ENCODE measurements around the gene ABCG5.

The ABCG5 gene

DNA sequence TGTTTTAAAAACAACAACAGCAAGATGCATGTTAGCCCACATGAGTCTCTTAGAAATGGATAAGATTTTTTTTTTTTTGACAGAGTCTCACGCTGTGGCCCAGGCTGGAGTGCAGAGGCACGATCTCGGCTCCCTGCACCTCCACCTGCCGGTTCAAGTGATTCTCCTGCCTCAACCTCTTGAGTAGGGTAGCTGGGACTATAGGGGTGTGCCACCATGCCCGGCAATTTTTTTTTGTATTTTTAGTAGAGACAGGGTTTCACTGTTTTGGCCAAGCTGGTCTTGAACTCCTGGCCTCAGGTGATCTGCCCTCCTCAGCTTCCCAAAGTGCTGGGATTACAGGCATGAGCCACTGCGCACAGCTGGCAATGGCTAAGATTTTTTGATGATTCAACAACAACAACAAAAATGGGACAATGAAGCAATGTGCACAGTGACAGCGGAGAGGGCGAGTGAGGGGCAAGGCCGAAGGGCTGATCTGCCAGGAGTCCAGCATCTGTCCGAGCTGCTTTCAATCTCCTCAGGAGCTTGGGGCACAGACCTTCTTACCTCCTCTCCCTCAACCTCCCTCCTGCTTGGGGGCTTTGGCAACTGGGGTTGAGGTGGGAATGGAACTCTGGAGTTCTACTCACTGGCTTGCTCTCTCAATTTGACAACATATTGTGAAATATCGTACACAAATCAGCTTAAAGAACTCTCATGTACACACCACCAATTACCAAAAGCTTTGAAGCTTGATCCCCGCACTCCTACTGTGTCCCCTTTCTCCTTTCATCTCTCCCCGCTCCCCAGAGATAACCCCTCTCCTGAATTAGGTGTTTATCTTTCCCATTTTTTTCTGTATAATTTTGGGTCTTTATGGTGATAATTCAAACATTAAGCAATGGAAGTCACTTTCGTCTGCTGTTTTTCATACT is 3.6 kb upstream of the ABCG5 start:
- no peak for DNase-seq

DNA sequence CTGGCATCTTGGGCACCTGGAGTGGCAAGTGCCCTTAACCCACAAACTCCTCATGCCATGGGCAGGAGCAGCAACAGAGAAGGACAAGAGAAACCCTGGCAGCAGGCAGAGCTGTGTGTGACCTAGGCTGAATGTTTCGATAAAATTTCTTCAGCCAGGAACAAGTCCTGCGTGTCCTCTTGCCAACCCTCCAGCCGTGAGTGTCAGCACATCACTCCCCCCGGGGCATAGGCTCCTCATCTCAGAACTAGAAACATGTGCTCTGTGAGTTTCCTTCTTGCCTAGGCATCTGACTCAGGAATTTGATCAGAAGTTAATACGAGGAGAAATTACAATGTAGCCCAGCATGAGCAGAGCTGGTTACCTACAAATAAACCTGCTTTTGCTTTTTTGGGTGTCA is 2.3 kb upstream of the ABCG5 start:
- no peak for DNase-seq

DNA sequence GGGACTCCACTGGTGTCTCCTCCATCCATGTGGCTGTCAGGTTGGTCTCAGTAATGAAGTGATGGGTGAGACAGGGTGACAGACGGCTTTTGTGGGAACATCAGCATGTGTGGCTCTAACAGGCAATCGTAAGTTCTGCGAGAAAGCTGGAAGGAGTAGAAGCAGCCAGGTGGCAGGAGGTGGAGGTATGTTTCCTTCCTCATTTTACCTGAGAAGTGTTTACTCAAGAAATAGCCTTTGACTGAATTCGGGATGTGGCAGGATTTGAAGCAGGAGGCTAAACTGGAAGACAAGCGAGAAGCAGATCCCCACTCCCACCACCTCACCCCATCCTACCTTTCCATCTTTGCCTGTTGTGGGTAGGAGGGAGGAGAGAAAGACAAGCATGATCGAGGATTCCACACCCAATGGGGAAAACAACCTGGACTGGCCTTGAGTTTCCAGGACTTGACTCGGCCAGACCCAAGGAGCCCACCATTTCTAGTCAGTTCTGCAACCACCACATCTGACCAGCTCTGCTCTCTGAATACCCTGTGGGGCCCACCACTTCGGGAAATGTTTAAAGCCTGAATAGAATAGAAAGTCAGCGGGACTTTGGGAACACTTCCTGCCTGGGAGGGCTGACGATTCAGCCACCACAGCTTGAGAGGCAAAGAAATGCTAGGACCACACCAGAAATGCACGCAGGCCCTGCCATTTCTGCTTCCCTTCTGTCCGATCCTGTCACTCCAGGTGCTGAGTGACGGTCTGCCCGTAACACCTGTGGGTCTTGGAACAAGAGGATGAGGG is 1.3 kb upstream of the ABCG5 start:
- no peak for DNase-seq

DNA sequence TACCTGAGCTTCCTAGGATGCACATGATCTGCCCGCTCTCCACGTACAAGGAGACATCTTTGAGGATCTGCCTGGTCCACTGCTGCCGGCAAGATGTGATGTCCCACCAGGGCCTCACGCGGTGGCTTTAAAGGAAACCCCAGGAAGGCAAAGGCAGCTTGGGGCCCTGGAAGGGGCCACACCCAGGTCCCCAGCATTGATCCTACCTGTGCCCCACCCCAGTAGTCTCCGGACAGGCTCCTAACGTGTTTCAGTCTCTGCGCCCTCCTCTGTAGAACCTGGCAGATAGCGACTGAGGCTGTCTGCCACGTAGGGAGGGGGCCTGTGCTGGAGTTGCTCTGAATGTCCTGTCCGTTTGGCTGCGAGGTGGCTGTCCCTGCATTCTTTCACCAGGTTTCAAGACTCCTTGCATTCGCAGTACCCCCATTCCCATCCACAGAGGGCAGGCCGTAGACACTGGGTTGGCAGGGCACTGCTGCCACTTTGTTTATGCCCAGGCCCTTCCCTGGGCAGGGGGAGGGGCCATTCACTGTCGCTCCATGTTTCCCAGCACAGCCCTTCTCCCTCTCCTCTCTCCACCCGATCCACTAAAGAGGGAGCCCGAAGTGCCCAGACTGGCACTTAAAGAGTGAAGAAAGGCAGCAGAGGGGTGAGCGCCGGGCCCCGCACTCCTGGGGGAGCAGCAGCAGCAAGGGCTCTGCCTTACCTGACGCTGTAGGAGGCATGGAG is 644 bp downstream of the ABCG5 start:
- DNase-seq, result no peak

DNA sequence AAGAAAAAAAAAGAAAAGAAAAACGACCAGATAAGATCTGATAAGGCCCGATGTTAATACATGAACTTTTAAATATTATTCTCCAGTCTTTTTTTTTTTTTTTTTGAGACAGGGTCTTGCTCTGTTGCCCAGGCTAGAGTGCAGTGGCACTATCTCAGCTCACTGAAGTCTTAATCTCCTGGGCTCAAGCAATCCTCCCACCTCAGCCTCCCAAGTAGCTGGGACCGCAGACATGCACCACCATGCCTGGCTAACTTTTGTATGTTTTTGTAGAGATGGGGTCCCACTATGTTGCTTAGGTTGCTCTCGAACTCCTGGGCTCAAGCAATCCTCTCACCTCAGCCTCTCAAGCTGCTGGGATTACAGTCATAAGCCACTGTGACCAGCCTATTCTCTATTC is 1.6 kb downstream of the ABCG5 start:
- DNase-seq, result no peak

DNA sequence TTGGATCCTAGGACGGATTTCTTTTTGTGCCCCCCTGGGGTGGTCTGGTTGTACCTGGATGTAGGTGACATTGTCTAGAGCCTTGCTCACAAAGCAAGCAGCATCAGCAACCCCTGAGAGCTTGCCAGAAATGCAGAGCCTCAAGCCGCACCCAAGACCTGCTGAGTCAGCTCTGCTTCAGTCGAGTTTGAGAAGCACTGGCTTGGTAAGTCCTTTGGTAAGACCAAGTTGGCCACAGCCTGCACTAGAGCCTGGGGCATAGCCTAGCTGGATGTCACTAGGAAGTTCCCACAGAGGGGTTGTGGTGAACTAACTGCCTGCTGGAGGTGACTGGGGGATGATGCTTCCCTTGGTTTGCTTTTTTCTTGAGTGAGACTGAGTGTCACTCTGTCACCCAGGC is 6.2 kb downstream of the ABCG5 start:
- no peak for DNase-seq

DNA sequence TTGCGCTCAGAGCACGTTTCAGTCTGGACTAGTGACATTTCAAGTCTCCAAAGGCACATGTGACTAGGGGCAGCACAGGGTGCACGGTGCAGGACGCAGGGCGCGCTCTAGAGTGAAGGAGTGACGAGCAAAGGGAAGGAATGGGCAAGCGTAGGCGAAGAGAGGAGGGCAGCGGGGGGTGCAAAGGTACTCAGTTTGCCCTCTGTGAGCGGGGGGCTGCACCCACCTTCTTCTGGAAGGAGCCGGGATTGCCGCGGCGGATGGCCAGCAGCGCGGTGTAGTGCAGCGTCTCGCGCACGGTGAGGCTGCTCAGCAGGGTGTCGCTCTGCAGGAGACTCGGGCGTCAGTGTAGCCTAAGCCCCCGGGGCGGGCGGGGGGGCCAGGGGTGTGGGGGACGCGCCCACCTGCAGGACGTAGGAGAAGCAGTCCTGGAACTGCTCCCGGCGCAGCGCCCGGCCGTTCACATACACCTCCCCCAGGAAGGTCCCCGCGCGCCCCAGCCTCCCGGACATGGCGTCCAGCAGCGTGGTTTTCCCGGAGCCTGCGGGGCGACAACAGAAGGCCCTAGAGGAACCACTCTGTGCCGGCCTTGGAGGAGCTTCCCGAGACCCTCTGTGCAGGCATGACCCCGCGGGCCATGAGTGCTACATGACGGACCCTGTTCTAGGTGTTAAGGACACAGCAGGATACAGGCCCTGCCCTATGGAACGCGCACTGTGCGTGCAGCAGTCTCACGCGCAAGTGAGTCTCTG is 6.9 kb downstream of the ABCG5 start:
- DNase-seq, result no peak

DNA sequence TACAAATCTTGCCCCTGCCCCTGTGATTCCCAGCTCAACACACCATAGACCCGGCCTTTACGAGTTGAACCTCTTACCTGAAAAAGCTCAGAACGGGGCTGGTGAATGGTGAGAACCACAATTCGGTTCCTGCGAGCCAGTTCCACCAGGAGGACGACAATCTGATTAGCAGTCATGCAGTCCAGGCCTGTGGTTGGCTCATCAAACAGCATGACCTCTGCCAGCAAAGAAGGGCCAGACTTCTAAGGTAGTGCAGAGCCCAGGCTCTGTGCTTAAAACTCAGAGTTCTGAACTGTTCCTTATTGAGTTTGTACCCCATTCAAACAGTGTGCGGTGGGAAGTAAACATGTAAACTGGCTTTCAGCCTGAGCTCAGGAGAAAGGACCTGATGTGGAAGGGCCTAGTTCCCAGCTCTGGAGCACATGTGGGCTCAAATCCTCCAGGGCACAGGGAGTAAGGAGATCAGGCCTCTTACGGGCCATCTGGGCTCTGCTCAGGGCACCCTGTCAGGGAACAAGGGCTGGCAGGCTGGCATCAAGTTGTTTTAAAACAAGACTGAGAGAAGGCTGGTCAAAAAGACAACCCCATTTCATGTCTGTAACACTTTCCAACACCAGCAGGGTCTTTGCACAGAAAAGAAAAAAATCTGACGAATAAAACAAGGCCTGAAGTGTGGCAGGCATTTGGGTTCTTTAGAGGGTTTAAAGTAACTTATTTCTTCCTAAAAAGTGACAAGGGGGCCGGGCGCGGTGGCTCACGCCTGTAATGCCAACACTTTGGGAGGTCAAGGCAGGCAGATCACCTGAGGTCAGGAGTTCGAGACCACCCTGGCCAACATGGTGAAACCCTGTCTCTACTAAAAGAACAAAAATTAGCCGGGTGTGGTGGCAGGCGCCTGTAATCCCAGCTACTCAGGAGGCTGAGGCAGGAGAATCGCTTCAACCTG is 12.1 kb downstream of the ABCG5 start:
- no peak for DNase-seq

DNA sequence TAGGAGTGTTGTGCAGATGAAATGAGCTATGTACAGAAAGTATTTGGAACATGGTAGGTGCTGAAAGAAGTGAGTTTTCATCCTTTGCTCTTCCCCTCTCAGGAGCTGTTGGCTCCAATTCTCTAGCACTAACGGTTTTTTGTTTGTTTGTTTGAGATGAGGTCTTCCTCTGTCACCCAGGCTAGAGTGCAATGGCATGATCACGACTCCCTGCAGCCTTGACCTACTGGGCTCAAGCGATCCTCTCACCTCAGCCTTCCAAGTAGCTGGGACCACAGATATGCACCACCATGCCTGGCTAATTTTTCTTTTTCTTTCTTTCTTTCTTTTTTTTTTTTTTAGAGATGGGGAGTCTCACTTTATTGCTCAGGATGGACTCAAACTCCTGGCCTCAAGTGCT is 12.8 kb downstream of the ABCG5 start:
- no peak for DNase-seq

DNA sequence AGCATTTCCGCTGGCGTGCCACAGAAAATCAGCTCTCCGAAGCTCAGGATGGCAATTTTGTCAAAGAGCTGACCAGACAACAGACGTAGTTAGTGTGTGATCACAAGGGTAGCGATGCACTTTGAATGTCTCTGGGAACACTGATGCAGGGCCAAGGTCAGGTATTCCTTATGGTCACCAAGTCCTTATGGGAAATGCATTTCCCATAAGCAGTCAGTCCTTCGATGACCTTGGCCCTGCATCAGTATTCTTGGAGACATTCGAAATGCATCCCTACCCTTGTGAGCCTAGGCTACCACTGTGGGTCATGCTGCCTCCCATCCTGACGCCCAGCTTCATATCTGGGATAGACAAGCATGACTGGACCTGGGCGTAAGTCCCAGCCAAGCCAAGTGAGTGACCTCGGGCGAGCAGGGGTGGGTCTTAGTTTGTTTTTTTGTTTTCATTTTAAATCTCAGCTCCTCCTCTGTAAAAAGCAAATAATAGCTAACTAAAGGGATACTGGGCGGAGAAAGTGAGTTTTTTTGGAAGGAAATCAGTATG is 13.6 kb downstream of the ABCG5 start:
- no peak for DNase-seq

DNA sequence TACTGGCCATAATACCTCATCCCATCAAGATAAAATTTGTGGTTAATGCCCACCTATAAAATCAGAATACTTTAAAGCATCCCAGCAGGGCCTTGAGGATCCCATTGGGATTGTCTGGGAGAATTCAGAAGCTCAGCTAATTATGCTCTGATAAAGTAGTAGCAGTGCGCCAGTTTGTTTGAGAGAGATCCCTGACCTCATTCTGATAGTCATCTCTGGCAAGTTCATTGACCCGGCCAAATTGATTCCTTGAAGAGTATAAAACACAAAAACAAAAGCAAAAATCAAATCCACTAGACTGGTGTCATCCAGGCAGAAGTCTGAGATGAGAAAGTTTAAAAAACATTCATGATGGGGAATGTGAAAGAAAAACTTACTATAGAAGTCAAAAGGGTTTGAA is 14.1 kb downstream of the ABCG5 start:
- DNase-seq, result no peak

DNA sequence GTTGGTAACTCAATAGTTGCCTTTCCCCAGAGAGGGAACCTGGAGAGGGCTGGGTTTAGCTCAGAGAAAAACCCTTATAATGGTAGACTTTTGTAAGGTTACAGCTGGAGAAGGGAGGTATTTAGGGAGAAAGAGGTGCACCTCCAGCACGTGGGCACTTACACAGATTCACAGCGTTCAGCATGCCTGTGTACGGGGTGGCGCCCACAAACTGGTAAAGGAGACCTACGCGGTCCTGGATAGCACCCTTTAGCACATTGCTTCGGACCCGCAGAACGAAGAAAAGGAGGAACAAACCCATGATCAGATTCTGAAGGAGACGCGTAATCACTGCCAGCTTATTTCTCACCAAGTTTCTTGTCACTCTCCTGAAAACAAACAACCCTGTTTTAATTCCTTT is 14.9 kb downstream of the ABCG5 start:
- no peak for DNase-seq

DNA sequence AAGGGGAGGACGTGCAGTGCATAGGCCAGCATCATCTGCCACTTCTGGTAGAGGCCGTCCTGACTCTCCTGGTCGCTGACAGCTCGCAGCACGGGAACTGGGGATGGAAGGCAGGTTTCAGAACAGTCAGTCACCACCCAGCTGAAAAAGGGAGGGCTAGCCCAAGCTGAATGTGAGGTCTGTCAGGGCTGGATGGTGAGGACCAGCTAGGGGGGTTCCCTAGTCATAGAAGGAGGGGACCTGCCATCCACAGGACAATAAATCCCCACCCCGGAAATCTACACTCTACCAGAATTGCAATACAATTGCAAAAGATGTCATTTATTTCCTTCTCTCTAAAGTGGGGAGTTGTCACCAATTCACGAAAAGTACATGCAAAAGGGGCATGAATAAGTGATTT is 15.8 kb downstream of the ABCG5 start:
- DNase-seq, result no peak

DNA sequence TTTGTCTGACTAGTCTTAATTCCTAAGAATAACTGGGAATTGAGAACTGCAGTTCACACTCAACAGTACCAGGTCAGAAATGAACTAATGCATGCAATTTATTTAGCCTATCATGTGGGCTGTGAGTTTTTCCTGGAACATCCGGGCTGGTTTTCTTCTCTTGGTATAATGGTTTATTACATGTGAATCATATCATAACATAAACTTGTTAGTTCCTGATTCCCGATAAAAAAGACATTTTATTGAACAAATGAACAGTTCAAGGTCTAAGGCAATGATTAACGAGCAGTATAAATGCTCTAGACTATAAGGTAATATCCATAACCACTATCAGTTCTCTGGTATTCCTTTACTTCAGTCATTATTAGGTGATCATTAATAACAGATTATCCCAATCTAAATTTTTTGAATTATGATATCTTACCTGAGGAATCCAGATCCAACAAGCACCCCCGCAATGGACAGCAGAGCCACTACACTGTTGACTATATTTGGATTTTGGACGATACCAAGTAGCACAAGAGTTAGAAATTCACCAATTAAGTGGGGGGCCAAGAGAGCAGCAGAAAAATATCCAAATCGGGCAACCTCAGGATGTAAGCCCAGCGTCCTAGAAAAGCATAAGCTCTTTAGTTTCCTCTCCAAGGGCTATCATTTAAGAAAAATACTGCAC is 19.0 kb downstream of the ABCG5 start:
- DNase-seq, result no peak

DNA sequence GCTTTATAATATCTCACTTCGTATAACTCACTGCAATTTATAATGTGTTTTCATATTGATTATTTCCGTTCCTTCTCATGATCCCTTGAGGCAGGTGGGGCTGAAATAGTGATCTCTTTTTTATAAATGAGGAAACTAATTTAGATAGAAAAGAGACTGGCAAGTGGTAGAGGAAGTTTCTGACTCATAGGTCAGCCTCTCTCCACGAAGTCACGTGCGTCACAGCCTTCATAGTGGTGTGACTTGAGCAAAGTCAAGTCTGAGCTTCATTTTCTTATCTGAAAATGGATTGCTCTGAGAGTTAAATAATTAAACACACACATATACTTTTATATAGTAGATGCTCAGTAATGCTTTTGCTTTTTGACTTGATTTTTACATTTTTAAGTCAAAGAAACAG is 19.9 kb downstream of the ABCG5 start:
- no peak for DNase-seq

DNA sequence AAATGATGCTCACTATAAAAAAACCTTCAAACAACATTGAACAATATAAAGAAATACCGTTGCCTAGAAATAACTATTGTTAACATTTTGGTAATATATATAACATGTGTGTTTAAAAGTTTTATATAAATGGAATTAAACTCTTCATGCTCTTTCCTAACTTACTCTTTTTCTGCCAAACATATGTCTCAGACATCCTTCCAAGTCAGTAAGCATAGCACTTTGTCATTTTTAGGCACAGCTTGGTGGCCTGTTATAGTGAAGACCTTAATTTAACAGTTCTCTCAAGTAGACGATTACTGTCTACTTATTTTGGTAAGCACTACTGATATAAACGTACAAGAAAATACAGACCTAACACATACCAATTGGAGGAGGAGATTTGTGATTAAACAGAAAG is 23.9 kb downstream of the ABCG5 start:
- no peak for DNase-seq

DNA sequence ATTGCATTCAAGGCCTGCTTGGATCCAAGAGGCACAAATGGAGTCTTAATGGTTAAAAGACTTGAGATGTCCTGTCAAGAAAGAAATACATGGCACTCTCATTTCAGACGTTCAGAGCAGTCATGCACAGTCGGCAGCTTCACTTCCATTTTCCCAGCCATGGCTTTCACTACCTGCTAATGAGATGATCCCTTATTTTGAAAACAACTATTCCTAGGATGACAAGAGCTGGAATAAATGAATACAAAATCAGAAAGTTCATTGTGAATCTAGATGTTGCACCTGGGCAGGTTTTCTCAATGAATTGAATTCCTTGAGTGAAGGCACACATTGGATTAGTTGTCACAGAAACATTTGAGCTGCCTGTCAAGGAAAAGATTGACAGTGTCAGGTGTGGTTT is 25.7 kb downstream of the ABCG5 start:
- no peak for DNase-seq

DNA sequence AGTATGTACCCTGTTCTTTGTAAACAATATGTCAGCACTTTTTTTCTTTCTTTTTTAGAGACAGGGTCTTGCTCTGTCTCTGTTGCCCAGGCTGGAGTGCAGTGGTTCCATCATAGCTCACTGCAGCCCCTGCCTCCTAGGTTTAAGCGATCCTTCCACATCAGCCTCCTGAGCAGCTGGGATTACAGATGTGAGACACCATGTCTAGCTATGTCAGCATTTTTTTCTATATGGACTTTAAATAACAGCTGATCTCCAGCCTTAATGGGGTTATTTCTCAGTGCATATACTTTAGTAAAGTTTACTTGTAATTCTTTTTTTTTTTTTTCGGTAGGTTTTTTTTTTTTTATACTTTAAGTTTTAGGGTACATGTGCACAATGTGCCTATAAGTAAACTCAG is 26.6 kb downstream of the ABCG5 start:
- no peak for DNase-seq

DNA sequence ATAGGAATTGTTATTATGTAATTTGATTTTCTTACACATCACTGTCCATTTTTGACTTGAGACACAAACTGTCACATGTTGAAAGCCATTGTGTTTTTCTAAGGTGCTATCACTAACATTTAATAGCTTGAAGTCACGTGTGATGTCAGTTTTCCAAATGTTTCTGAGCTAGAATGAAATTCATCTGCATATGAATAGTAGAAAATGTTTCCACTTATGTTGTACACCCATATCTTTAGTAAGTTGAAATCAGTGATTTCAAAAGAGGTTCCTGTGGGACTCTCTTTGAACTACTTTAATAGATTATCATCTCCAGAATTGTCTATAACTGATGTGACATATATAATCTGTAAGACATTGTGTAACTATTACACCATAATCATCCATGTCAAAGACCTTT is 27.8 kb downstream of the ABCG5 start:
- no peak for DNase-seq

DNA sequence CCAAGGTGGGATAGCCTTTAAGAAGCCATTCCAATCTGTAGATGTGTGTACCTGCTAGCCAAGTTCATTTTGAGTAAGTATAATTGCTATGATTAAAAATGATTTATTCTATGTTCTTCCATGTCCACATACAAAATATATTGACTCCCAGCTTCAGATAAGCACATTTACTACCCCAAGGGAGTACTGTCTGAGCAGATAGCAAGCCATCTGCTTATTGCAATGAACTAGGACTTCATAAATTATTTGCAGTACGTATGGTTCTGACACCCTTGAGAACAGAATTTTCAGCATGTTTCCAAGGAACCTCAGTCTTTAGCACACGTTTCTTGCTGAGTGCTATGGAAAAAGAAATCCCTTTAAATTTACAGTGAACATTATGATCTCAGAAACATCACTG is 28.2 kb downstream of the ABCG5 start:
- no peak for DNase-seq

DNA sequence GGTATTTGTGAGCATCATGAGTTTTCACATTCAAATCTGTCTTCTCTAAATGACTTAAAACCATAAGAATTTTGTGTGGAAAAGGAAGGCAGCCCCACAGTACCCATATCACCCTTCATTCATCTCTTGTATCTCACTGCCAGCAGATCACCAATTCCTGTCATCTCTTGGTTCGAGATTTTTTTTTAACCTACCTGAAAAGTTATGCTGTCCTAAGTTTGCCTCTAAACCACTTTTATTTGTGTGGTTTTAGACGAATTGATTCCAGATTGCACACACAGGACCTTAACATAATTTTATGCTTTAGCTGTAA is 32.0 kb downstream of the ABCG5 start:
- no peak for DNase-seq
